Brain microvascular endothelial cell (primary cell): Measurements from ENCODE around the gene SLC15A1.

ENCODE experiments used
- DNase-seq: peaks from one replicate; pipeline ENCODE4 v3.0.0-alpha.2; 2020
- H3K27ac ChIP-seq: fragments of 250-450 bp; sonication (Bioruptor Pico); 2 replicates; pipeline ENCODE4 v1.5.1; 2020; ENCODE audit warnings: mild to moderate bottlenecking, moderate library complexity
- H3K27me3 ChIP-seq: fragments of 250-450 bp; sonication (Bioruptor Pico); replicated peaks from 2 replicates; pipeline ENCODE4 v1.5.1; 2020; ENCODE audit warnings: mild to moderate bottlenecking
- H3K36me3 ChIP-seq: fragments of 250-450 bp; sonication (Bioruptor Pico); replicated peaks from 2 replicates; pipeline ENCODE4 v1.5.1; 2020; ENCODE audit warnings: mild to moderate bottlenecking
- H3K4me3 ChIP-seq: 2 replicates; pipeline ENCODE4 v1.5.1; 2011; ENCODE audit warnings: low read depth, mild to moderate bottlenecking, control low read depth, low read length, moderate library complexity
- CTCF ChIP-seq: IDR thresholded peaks from 2 replicates; pipeline ENCODE4 v1.5.1; 2011; ENCODE audit warnings: low read depth, mild to moderate bottlenecking, moderate library complexity, low read length, control low read depth, inconsistent platforms; ENCODE audit errors: missing control alignments
- in situ Hi-C: cut with HindIII; loops from 2 replicates; pipeline ENCODE4 v1.10.0; 2017; ENCODE audit warnings: low sequenced_read_pairs, low pct_ligation_motif_present

SLC15A1 gene

GRCh38 chr13:98783856-98784478, 31.5 kb upstream of the SLC15A1 start:
- in situ Hi-C loops, result no loop called here
- Histone ChIP-seq H3K4me3 (no peak overlapping the region), H3K27ac (no peak overlapping the region), H3K27me3 (no peaks in the 10 kb centered on the region), H3K36me3 (no peaks in the 10 kb centered on the region)
- no peak for DNase-seq
- no peak for TF ChIP-seq CTCF

- Histone ChIP-seq H3K27ac (no peak overlapping the region), H3K4me3 (no peak overlapping the region), H3K27me3 (no peaks in the 10 kb centered on the region), H3K36me3 (no peaks in the 10 kb centered on the region)
- in situ Hi-C loops, result no loop called here
- no peak for TF ChIP-seq CTCF
- DNase-seq, result peak; percentile 14
These were observed 30.2 kb upstream of the SLC15A1 start for GRCh38 chr13:98782654-98783053.

DNA sequence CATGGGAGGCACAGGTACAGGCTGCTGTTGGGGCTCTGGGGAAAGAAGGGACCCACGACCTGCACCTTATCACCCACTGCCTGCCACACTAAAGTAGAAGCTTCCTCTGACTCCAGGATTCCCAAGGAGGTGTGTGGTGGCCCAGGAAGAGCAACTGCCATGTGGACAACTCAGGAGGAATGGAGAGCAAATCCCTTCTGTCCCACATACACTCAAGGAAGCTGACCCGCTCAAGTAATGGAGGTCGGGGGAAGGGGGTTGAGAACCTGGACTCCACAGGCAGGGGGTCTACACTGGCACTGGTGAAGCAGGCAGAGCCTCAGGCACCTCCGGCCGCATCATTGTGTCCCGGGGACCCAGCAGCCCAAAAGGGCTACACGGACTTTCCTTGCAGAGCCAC, 29.4 kb upstream of the SLC15A1 start:
- no peak for DNase-seq
- no peaks in the 10 kb centered on the region for H3K27me3 ChIP-seq
- no peaks in the 10 kb centered on the region for H3K36me3 ChIP-seq
- in situ Hi-C loops, result no loop called here
- no peak overlapping the region for H3K4me3 ChIP-seq
- no peak for TF ChIP-seq CTCF
- no peak overlapping the region for H3K27ac ChIP-seq

GRCh38 chr13:98781470-98781869, 29.0 kb upstream of the SLC15A1 start:
- in situ Hi-C loops, result no loop called here
- Histone ChIP-seq H3K27me3 (no peaks in the 10 kb centered on the region), H3K36me3 (no peaks in the 10 kb centered on the region), H3K27ac (no peak overlapping the region), H3K4me3 (no peak overlapping the region)
- TF ChIP-seq CTCF, result no peak
- DNase-seq, result no peak

DNA sequence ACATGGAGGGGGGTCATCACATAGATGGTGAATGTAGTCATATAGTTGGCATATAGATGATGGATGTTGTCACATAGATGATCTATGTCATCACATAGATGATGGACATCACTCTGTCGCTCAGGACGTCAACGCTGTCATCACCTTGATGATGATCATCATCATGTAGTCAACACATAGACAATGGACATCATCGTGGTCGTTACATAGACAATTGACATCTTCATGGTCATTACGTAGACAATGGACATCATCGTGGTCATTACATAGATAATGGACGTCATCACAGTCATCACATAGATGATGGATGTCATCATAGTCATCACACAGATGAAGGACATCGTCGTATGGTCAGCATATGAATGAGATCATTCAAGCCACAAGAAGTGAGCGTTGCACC, 28.6 kb upstream of the SLC15A1 start:
- H3K4me3 ChIP-seq, result no peak overlapping the region
- in situ Hi-C loops, result no loop called here
- no peaks in the 10 kb centered on the region for H3K36me3 ChIP-seq
- TF ChIP-seq CTCF, result no peak
- DNase-seq, result no peak
- H3K27ac ChIP-seq, result no peak overlapping the region
- H3K27me3 ChIP-seq, result no peaks in the 10 kb centered on the region

DNA sequence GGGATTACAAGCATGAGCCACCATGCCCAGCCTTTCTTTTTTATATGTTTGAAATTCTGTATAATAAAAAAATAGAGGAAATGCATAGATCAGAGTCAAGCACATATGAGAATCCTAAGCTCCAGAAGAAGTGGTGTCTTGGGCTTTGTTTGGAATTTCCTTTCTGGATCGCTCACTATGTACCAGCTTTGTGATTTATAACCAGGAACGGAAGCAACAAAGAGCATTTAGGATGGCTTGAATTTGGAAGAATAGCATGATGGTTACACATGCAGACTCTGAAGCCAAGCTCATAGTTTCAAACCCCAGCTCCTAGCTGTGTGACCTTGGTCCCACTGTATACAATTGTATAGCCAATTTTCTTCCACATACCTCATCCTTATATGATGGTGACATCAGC, 28.0 kb upstream of the SLC15A1 start:
- no peak overlapping the region for H3K4me3 ChIP-seq
- in situ Hi-C loops, result no loop called here
- no peak overlapping the region for H3K27ac ChIP-seq
- no peak for TF ChIP-seq CTCF
- no peaks in the 10 kb centered on the region for H3K36me3 ChIP-seq
- no peaks in the 10 kb centered on the region for H3K27me3 ChIP-seq
- no peak for DNase-seq
